OCI-LY3 (cell line): ENCODE results near the gene ARHGAP10.

ENCODE experiments used
- H2AFZ ChIP-seq: fragments of 200-600, 300-600 bp; shearing (Covaris generic); 2 replicates; pipeline ENCODE4 v1.6.0; 2014; ENCODE audit warnings: antibody characterized with exemption, low read depth, low read length
- H3K27ac ChIP-seq: fragments of 200-600, 300-600 bp; sonication (generic); 2 replicates; pipeline ENCODE4 v1.5.1; 2014; ENCODE audit warnings: mild to moderate bottlenecking, low read length, moderate library complexity, mixed read lengths
- H3K27me3 ChIP-seq: fragments of 200-600, 300-600 bp; sonication (generic); 2 replicates; pipeline ENCODE4 v1.6.1; 2014; ENCODE audit warnings: low read depth, low read length, mixed read lengths
- H3K36me3 ChIP-seq: fragments of 200-600, 300-600 bp; sonication (generic); replicated peaks from 2 replicates; pipeline ENCODE3; 2014; ENCODE audit warnings: low read depth, low read length, mixed read lengths
- H3K4me1 ChIP-seq: fragments of 300-600, 200-600 bp; sonication (generic); 2 replicates; pipeline ENCODE4 v1.6.1; 2014; ENCODE audit warnings: low read length, mixed read lengths
- H3K4me2 ChIP-seq: fragments of 200-600, 300-600 bp; sonication (generic); 2 replicates; pipeline ENCODE4 v1.6.1; 2014; ENCODE audit warnings: low read length, mixed read lengths
- H3K4me3 ChIP-seq: fragments of 300-600, 200-600 bp; sonication (generic); 2 replicates; pipeline ENCODE4 v1.5.1; 2014; ENCODE audit warnings: antibody characterized with exemption, mild to moderate bottlenecking, low read length, moderate library complexity
- H3K79me2 ChIP-seq: fragments of 300-600, 200-600 bp; shearing (Covaris generic); 2 replicates; pipeline ENCODE4 v1.6.1; 2014; ENCODE audit warnings: mild to moderate bottlenecking, low read length, mixed read lengths
- H3K9ac ChIP-seq: fragments of 300-600, 200-600 bp; shearing (Covaris generic); 2 replicates; pipeline ENCODE4 v1.6.0; 2014; ENCODE audit warnings: mild to moderate bottlenecking, low read length, moderate library complexity
- H3K9me3 ChIP-seq: fragments of 200-600, 300-600 bp; shearing (Covaris generic); 2 replicates; pipeline ENCODE4 v1.6.1; 2014; ENCODE audit warnings: low read length, mixed read lengths; ENCODE audit not compliant: insufficient read depth
- H4K20me1 ChIP-seq: fragments of 200-600, 300-600 bp; sonication (generic); 2 replicates; pipeline ENCODE4 v1.6.1; 2016; ENCODE audit warnings: low read length, mixed read lengths; ENCODE audit not compliant: insufficient read depth
- EZH2phosphoT487 ChIP-seq: fragments of 200-600 bp; shearing (Covaris generic); IDR thresholded peaks from 2 replicates; pipeline ENCODE4 v1.6.1; 2018; ENCODE audit warnings: antibody characterized with exemption, mixed run types, low read depth
- TF ChIP-seq, protein P1 (sequence below): fragments of 200-600, 300-600 bp; sonication (generic); IDR thresholded peaks from 2 replicates; pipeline ENCODE4 v1.5.1; 2014; ENCODE audit warnings: antibody characterized with exemption, low read length, low read depth

The ARHGAP10 gene

GRCh38 chr4:147984778-147985138 is 252.9 kb downstream of the ARHGAP10 start:
- H3K9ac ChIP-seq: no peak overlapping the region
- peaks cover 13% of the 10 kb centered on the region for H3K4me1 ChIP-seq
- no peaks in the 10 kb centered on the region for H3K27me3 ChIP-seq
- no peaks in the 10 kb centered on the region for H3K9me3 ChIP-seq
- H3K27ac ChIP-seq: no peak overlapping the region
- no peak overlapping the region for H3K4me2 ChIP-seq
- no peaks in the 10 kb centered on the region for H3K79me2 ChIP-seq
- H3K4me3 ChIP-seq: no peak overlapping the region
- H3K36me3 ChIP-seq: no peaks in the 10 kb centered on the region
- peaks cover 14% of the 10 kb centered on the region for H4K20me1 ChIP-seq
- no peak for TF ChIP-seq EZH2phosphoT487
- TF ChIP-seq, protein P1, sequence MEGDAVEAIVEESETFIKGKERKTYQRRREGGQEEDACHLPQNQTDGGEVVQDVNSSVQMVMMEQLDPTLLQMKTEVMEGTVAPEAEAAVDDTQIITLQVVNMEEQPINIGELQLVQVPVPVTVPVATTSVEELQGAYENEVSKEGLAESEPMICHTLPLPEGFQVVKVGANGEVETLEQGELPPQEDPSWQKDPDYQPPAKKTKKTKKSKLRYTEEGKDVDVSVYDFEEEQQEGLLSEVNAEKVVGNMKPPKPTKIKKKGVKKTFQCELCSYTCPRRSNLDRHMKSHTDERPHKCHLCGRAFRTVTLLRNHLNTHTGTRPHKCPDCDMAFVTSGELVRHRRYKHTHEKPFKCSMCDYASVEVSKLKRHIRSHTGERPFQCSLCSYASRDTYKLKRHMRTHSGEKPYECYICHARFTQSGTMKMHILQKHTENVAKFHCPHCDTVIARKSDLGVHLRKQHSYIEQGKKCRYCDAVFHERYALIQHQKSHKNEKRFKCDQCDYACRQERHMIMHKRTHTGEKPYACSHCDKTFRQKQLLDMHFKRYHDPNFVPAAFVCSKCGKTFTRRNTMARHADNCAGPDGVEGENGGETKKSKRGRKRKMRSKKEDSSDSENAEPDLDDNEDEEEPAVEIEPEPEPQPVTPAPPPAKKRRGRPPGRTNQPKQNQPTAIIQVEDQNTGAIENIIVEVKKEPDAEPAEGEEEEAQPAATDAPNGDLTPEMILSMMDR: no peak
- no peak overlapping the region for H2AFZ ChIP-seq

DNA sequence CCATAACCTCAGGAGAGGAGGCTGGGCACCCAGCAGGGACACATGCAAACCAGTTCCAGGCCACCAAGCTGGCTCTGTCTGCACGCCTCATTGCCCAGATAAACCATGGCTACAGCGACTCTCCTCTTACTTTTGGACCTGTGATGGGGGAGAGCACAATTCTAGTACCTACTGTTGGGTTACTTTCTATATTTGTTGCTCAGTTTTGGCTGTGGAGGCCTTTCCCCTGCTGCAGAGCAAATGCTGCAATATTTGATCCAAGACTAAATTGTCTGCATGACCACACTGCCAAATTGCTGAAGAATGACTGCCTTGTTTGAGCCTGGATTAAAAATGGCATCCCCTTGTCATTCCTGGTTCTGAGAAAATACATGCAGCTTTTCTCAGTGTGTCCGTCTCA is 253.5 kb downstream of the ARHGAP10 start:
- Histone ChIP-seq H3K9me3 (no peaks in the 10 kb centered on the region), H3K4me2 (no peak overlapping the region), H3K9ac (no peak overlapping the region), H3K4me1 (peaks cover 13% of the 10 kb centered on the region), H2AFZ (no peak overlapping the region), H3K4me3 (no peak overlapping the region), H3K79me2 (no peaks in the 10 kb centered on the region), H3K27ac (no peak overlapping the region), H3K36me3 (no peaks in the 10 kb centered on the region), H4K20me1 (peaks cover 14% of the 10 kb centered on the region), H3K27me3 (no peaks in the 10 kb centered on the region)
- TF ChIP-seq EZH2phosphoT487: no peak
- TF ChIP-seq, protein P1: no peak

GRCh38 chr4:147987252-147987651 is 255.4 kb downstream of the ARHGAP10 start:
- Histone ChIP-seq H3K79me2 (no peaks in the 10 kb centered on the region), H3K4me3 (no peak overlapping the region), H2AFZ (no peak overlapping the region), H3K27ac (no peak overlapping the region), H3K27me3 (no peaks in the 10 kb centered on the region), H3K36me3 (no peaks in the 10 kb centered on the region), H3K4me1 (peaks cover 13% of the 10 kb centered on the region), H3K9me3 (no peaks in the 10 kb centered on the region), H3K4me2 (no peak overlapping the region; the same call in 1 of the 2 replicates), H4K20me1 (peaks cover 14% of the 10 kb centered on the region), H3K9ac (no peak overlapping the region)
- TF ChIP-seq, protein P1: no peak
- no peak for TF ChIP-seq EZH2phosphoT487

- no peaks in the 10 kb centered on the region for H3K79me2 ChIP-seq
- H3K4me2 ChIP-seq: no peak overlapping the region
- no peaks in the 10 kb centered on the region for H3K9me3 ChIP-seq
- H3K4me3 ChIP-seq: no peak overlapping the region
- H3K27ac ChIP-seq: no peak overlapping the region
- TF ChIP-seq EZH2phosphoT487: no peak
- TF ChIP-seq, protein P1: no peak
- no peak overlapping the region for H2AFZ ChIP-seq
- peaks cover 10% of the 10 kb centered on the region for H3K4me1 ChIP-seq
- no peaks in the 10 kb centered on the region for H3K27me3 ChIP-seq
- H4K20me1 ChIP-seq: peaks cover under 1% of the 10 kb centered on the region; the same call in 1 of the 2 replicates
- no peak overlapping the region for H3K9ac ChIP-seq
- H3K36me3 ChIP-seq: no peaks in the 10 kb centered on the region
These were observed 259.8 kb downstream of the ARHGAP10 start for GRCh38 chr4:147991543-147992283.
